SK-N-MC (cell line): Measurements from ENCODE around the gene ARVCF.

ENCODE experiments used
- EZH2 ChIP-seq: fragments of 200-600 bp; sonication (generic); IDR thresholded peaks from one replicate; pipeline ENCODE4 v1.6.1; 2017; ENCODE audit warnings: antibody characterized with exemption
- FOXP2 ChIP-seq: optimal IDR thresholded peaks from 2 replicates; pipeline ENCODE3; 2011; ENCODE audit warnings: mild to moderate bottlenecking, moderate library complexity; ENCODE audit not compliant: insufficient read depth; ENCODE audit errors: extremely low read length, control extremely low read depth
- POLR2AphosphoS5 ChIP-seq: IDR thresholded peaks from 2 replicates; pipeline ENCODE4 v1.6.1; 2012; ENCODE audit warnings: mild to moderate bottlenecking, low read depth, low read length, borderline replicate concordance

- TF ChIP-seq EZH2 (no peak), POLR2AphosphoS5 (no peak), FOXP2 (no peak)
Measured at GRCh38 chr22:19967850-19968449, 48.7 kb downstream of the ARVCF start.
